HAP-1 (cell line): ENCODE results near the gene PRRT4.
A peak's percentile ranks its signal among the peaks of the same experiment; 100 is the strongest.

ENCODE experiments used
- DNase-seq, 2 experiments: peaks; one replicate each; pipeline ENCODE4 v3.0.0-alpha.2; 2016 to 2020; ENCODE audit warnings: low spot score in 2 of 2
- H3K27me3 ChIP-seq: fragments of 250-450 bp; sonication (Bioruptor Pico); 2 replicates; pipeline ENCODE4 v1.5.1; 2020; ENCODE audit warnings: low read depth, mild to moderate bottlenecking, moderate library complexity
- H3K36me3 ChIP-seq: fragments of 250-450 bp; sonication (Bioruptor Pico); replicated peaks from 2 replicates; pipeline ENCODE4 v1.5.1; 2020; ENCODE audit warnings: mild to moderate bottlenecking
- H3K4me1 ChIP-seq: fragments of 250-450 bp; sonication (Bioruptor Pico); 2 replicates; pipeline ENCODE4 v1.5.1; 2020; ENCODE audit warnings: mild to moderate bottlenecking
- H3K4me3 ChIP-seq: fragments of 250-450 bp; sonication (Bioruptor Pico); 2 replicates; pipeline ENCODE4 v1.5.1; 2020; ENCODE audit warnings: mild to moderate bottlenecking, moderate library complexity
- H3K9me3 ChIP-seq: fragments of 250-450 bp; sonication (Bioruptor Pico); 2 replicates; pipeline ENCODE4 v1.5.1; 2020; ENCODE audit warnings: mild to moderate bottlenecking, moderate library complexity
- in situ Hi-C: fragments of 300-500 bp; cut with MboI; formaldehyde crosslinking; loops from 3 replicates; pipeline ENCODE4 v1.14.3; 2020; ENCODE audit warnings: low sequenced_read_pairs, inconsistent platforms, mixed read lengths

PRRT4 gene

DNA sequence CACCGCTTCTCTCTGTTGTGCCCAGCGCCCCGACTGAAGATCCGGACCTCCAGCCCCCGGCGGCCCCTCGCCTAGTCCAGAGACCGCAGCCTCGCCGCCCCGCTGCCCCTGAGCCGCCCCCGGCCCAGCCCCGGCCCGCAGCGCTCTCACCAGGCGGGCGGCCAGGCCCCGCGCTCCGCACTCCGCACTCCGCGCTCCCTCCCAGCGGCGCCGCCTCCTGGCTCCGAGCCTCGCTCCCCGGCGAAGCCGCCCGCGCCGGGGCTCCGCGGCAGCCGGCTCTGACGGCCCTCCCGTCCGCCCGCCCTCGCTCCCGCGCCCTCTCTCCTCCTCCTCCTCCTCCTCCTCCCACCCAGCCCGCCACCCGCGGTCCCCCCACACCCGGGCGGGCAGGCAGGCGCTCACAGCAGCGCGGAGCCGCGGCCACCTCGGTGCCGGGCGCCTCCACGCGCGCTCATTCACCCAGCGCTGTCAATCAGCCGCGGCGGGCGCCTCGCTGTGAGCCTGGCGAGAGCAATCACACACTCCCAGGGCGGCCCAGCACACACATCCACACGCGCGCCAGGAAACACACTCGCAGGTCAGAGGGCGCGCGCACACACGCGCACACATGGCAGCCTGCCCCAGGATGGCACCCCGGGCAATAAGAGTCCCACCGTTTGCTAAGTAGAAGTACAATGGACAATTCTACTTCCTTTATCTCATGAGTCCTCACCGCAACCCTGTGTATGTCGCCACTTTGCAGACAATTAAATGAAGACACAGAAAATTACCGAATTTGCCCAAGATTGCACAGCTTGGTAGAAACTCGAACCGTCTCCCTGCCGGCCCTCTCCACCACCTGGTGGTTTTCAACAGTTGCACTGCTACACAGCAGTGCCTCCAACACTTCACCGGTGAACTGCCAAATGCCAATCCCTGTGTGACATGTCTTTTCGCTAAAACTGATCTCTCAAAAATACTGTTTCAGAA, at the start of gene PRRT4:
PRRT4 (minus strand) TSS at position 280 of the 969 bp plus-strand sequence.
- H3K4me3 ChIP-seq, result peak within 1 kb of the TSS; percentile 31
- H3K27me3 ChIP-seq, result peaks cover 53% of the 10 kb centered on the region
- in situ Hi-C loops, result no loop called here
- H3K9me3 ChIP-seq, result no peaks in the 10 kb centered on the region
- H3K4me1 ChIP-seq, result peaks cover 5% of the 10 kb centered on the region
- no peaks in the 10 kb centered on the region for H3K36me3 ChIP-seq
- peak in 1 of 2 experiments; percentile 46 for DNase-seq

DNA sequence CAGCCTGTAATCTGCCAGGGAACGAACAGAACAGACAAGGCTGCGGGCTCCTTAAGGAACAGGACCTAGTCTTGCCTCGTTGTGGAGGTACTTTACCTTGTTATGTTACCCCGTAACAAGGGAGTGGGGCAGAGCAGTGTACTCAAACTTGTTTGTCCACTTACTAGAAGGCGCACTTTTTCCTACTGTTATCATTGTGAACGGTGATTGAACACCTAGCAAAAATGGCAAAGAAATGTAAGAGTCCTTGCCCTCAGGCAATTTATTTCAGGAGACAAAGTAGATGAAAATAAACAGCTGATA, 48.9 kb upstream of the PRRT4 start:
- H3K36me3 ChIP-seq, result no peaks in the 10 kb centered on the region; the same call in none of the 2 replicates
- peaks cover 22% of the 10 kb centered on the region for H3K4me1 ChIP-seq
- H3K9me3 ChIP-seq, result no peaks in the 10 kb centered on the region
- DNase-seq, result no peak
- H3K27me3 ChIP-seq, result no peaks in the 10 kb centered on the region
- in situ Hi-C loops, result no loop called here
- peak overlapping the region; percentile 57 for H3K4me3 ChIP-seq

DNA sequence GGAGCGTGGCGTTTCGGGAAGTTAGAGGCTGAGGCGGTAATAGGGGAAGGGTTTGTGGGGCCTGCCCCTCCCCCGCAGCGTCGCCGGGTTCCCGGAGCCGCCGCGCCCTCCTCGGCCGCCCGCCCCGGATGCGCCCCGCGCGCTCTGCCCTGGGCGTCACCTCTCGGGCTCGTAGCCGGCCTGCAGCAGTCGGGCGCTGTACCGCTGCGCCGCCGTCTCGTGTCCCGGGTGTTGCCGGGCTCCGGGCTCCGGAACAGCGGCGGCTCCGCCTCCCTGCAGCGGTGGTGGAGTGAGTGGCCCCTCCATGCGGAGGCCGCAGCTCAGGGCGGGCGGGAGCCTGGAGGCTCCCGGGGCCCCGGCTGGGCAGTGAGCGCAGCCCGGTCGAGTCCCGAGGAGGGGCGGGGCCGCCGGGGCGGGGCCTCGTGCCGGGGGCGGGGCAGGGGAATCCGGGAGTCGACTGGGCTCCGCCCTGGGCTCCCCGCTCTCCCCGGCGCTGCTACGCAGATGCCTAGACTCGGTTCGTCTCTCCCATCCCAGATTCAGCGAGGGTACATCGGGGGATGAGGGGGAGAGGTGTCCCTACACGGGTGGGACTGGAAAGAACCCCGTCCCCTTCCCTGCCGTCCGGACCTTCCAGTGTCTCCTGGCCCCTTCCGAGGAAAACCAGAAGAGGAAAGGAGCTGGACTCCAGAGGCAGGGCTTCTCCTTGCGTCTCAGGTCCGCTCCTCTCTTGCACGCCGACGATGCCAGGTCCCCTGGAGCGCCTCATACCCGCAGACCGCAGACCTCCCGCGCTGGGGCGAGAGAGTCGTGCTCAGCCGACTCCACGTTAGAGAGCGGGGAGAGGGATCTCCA, 48.3 kb upstream of the PRRT4 start, which contains the start of gene IMPDH1:
IMPDH1 (minus strand) TSS at position 387 of the 855 bp plus-strand sequence; CDS start at position 306, 81 bp downstream.
- Histone ChIP-seq H3K27me3 (no peaks in the 10 kb centered on the region), H3K36me3 (peaks cover under 1% of the 10 kb centered on the region), H3K4me3 (peak within 1 kb of the TSS; percentile 57), H3K4me1 (peaks cover 23% of the 10 kb centered on the region), H3K9me3 (no peaks in the 10 kb centered on the region)
- DNase-seq, result peak; percentile 73 to 94
- in situ Hi-C loops, result no loop called here

DNA sequence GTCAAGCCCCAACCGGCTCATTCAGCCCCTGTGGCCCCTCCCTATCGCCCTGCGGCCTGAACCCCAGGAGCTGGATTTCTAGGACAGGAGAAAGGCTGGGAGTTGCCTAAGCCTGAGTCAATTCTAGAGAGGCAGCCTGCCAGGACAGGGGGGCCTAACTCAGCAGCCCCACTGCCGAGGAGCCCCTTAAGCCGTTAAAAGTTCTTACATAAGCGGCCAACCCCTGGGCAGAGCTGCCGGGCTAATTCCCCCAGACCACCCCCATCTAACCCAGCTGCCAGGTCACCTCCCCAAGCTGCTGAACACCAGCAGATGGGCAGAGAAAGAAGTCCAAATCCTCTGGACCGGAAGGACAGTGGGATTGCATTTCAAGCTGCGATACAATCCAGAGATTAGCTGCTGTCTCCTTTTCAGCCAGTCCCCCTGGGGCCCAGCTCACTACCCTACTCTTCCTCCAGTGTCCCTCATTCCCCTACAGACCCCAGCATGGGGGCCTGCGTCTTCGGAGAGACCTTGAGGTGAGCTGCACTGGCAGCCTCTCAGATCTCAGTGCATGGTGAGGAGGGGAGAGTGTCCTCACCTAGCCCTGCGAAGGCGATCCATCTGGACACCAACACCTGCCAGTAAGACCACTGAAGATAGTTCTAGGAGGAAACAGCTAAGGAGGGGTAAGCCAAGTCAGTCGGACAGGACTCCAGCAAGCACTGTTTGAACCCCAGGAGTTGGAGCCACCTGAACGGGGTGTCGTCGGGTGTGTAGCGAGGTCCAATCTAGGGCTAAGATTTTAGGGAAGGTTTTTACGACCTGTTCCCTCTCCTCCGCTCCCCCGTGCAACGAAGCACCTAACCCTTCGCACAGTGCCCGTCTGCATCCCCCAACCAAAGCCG, 47.5 kb upstream of the PRRT4 start:
- no peaks in the 10 kb centered on the region for H3K9me3 ChIP-seq
- H3K4me1 ChIP-seq, result peaks cover 32% of the 10 kb centered on the region
- in situ Hi-C loops, result no loop called here
- peak overlapping the region; percentile 57 for H3K4me3 ChIP-seq
- DNase-seq, result peak in 1 of 2 experiments; percentile 46
- H3K36me3 ChIP-seq, result peaks cover 4% of the 10 kb centered on the region
- no peaks in the 10 kb centered on the region for H3K27me3 ChIP-seq

DNA sequence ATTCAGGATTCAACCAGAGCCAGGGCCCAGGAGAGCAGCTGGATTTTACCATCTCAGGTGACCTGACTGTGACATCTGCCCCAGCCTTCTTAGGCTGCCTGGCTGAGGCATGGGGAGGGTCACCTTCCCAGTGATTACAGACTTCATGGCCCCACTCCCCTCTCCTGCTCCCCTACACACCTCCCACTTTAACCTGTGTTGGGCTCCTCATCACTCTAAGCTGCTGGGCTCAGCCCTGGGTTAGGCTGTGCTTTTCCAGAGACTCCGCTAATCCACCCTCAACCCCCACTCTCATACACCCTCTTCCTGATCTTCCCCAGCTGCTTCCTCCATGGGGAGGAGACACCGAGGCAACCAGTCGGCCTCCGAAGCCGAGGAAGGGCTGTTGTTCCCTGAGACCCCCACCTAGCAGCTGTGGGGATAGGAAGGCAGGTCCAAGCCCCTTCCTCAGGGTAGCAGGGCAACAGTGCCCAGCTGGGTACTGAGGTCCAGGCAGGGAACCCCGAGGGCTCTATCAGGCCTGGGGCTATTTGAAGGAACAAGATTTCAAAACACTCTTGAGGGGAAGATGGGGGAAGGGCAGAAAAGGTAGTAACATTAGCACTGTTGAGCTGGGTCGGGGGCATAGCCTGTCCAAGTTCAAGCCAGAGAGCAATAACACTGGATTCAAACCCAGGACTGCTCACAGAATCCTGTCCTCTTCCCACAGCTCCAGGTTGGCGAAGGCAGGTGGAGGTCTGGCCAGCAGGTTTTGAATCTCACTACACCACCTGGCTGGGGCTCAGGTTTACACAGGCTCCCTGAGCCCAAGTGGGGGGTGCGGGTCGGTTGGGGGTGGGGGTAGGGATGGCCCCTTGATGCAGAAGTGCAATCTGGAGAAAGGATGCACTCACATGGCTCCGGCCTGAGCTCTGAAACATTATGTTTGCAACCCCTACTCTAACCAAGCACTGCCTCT, 46.5 kb upstream of the PRRT4 start:
- Histone ChIP-seq H3K36me3 (peaks cover 10% of the 10 kb centered on the region), H3K27me3 (no peaks in the 10 kb centered on the region), H3K4me1 (peaks cover 33% of the 10 kb centered on the region), H3K4me3 (peak overlapping the region; percentile 57), H3K9me3 (no peaks in the 10 kb centered on the region)
- in situ Hi-C loops, result no loop called here
- DNase-seq, result peak in 1 of 2 experiments; percentile 34

DNA sequence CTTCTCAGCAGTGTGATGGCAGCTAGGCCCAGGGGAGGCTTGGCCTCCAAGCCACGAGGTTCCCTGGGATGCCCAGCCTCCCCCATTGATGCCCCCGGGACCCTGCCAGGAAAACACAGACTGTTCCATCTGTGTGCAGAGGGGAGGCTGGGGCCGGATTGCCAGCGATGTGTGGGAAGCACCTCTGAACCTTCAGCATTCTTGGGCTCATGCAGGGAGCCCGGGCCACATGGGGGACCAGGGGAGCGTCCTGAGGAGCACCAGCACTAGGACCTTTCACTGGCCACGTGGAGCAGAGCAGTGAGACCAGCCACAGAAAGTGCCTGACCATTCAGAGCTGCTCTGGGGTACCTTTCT, 45.7 kb upstream of the PRRT4 start:
- Histone ChIP-seq H3K36me3 (peaks cover 18% of the 10 kb centered on the region), H3K4me3 (no peak overlapping the region), H3K9me3 (no peaks in the 10 kb centered on the region), H3K4me1 (peaks cover 33% of the 10 kb centered on the region), H3K27me3 (no peaks in the 10 kb centered on the region)
- no peak for DNase-seq
- in situ Hi-C loops, result no loop called here

DNA sequence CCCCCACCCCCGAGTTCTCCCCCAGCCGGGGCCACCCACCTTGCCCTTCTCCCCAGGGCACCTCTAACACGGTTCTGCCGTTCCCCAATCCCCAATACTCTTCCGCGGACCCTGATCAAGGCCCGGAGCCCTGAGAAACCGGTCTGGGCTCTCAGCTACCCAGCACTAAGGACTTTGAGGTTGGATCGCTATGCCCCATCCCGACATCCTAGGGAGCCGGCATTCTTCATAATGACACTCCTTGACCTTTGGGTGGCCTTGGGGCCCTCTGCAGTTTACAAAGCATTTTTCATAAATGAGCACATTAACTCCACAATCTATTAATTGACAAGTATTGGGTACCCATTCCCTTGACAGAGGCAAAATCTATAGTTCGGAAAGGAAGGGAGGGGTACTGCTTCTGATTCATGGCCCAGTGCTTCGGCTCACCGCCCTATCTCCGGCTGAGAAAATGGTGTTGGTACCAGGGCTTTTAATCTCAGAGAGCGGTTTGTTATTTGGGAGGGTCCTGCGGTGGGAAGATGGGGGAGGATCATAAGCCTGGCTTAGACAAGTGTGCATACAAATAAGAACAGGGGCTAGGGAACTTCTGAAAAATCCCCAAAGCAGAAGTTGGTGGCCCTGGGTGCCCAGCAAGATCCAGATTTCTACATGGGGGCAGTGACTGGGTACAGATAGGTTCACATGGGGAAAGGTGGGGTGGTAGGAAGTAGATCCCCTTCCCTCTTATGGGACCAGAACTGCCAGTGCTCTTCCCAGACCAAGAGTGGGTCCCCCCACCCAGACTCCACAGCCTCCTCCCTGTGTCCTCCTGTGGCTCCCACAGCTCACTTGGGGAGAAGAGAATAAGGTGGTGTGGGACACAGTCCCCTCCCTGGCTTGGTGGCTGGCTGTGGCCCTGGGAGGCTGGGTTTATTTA, 45.1 kb upstream of the PRRT4 start:
- Histone ChIP-seq H3K4me1 (peaks cover 33% of the 10 kb centered on the region), H3K4me3 (no peak overlapping the region), H3K36me3 (peaks cover 22% of the 10 kb centered on the region), H3K9me3 (no peaks in the 10 kb centered on the region), H3K27me3 (no peaks in the 10 kb centered on the region)
- DNase-seq, result no peak
- in situ Hi-C loops, result no loop called here

DNA sequence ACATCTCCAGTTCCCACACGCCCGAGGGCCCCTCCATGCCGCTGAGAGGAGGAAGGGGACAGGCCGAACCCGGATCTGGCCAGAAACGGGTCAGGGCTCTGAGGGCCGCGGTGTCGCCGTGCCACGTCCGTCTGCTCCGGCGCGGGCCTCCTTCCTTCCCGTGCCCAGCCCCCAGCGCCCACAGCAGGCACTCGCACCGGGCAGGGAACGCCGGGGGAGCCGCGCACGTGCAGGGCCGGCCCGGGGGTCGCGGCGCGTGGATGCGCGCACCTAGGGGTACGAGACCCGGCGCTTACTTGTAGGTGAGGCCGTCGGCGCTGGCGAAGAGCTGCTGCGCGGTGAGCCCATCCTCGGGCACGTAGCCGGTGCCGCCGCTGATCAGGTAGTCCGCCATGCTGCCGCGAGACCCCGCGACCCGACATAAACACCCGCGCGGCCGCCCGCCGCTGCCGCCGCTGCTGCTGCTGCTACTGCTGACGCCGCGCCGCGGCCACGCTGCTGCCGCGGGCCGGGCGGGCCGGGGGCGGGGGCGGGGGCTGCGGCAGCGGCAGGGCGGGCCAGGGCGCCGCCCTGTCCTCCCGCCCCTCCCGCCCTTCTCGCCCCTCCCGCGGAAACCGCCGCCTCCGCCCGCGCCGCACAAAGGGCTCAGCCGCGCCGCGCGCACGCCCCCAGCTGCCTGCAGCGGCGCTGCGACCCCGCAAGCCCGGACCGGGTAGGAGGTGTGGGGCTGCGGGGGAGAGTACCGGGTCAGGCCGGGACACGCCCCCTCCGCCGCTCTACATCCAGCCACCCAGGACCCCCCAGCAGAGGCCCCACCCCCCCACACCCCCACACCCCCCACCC, 44.2 kb upstream of the PRRT4 start:
- DNase-seq, result peak; percentile 62 to 79
- in situ Hi-C loops, result no loop called here
- H3K9me3 ChIP-seq, result no peaks in the 10 kb centered on the region
- H3K4me3 ChIP-seq, result peak overlapping the region; percentile 69
- peaks cover 31% of the 10 kb centered on the region for H3K36me3 ChIP-seq
- peaks cover 33% of the 10 kb centered on the region for H3K4me1 ChIP-seq
- H3K27me3 ChIP-seq, result no peaks in the 10 kb centered on the region

DNA sequence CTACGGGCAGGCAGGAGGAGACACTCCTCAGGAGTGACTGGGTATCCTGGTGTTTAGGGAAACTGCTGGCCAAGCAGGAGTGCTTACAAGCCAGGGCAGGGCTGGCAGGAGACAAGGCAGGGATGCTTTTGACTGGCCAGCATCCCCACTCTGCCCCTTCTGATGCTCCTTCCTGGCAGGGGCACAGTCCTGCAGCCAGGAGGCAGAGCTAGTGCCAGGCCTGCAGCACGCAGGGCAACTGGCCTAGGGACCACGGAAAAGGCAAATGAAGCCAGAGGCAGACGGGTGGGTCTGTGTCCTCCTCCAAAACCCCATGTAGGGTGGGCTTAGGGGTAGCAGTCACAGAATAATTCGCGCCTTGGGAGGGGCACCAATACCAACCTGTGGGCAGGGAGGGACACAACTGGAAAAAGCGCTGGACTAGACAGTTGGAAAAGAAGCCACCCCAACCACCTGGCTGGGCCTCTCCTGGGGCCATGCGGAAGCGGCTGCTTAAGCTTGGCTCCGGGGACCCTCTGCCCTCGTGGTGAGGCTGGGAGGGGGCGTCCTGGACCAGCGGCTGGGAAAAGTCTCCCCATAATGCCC, 43.5 kb upstream of the PRRT4 start:
- Histone ChIP-seq H3K4me3 (peak overlapping the region; percentile 69), H3K4me1 (peaks cover 29% of the 10 kb centered on the region), H3K27me3 (no peaks in the 10 kb centered on the region), H3K9me3 (no peaks in the 10 kb centered on the region), H3K36me3 (peaks cover 38% of the 10 kb centered on the region)
- peak in 1 of 2 experiments; percentile 33 for DNase-seq
- in situ Hi-C loops, result no loop called here

DNA sequence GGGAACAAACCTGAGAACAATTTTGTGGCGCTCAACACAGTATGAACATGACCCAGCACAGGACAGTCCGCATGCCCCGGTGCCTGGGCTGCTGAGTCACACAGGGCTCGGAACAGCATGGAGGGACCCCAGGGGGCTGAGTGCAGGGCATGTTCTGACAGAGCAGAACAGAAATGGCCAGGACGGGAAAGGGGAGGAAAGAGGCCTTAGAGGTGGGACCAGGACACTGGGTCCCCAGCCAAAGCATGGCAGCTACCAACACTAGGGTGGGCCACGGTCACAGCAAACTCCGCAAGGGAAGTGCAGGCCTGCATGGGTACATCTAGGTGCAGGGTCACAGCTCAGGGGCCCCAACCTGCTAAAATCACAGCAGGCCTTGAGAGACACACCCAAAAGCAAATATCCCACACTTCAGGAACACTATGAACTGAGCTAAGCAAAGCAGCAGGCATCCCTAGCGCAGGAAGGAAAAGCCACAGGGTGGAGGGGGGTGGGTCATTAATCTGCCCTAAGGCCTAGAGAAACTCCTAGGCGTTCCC, 42.7 kb upstream of the PRRT4 start:
- in situ Hi-C loops, result no loop called here
- Histone ChIP-seq H3K27me3 (no peaks in the 10 kb centered on the region), H3K36me3 (peaks cover 45% of the 10 kb centered on the region), H3K9me3 (no peaks in the 10 kb centered on the region), H3K4me1 (peaks cover 28% of the 10 kb centered on the region), H3K4me3 (peak overlapping the region; percentile 69)
- no peak for DNase-seq
